NCI-H2029 treated with DMSO at 0.1 percent for 48 hours (cell line): ENCODE data around the gene MYO5C.
"Not testable (repeated sequence)": the region's sequence is repeated elsewhere in the genome, so short reads cannot be mapped to it uniquely, and the experiment has no call there.

ENCODE experiments used
- DNase-seq: peaks from one replicate; lab custom pipeline; 2025; lab: John Stamatoyannopoulos, UW

MYO5C gene

GRCh38 chr15:52243697-52244555 is 51.7 kb downstream of the MYO5C start:
- DNase-seq: no peak

DNA sequence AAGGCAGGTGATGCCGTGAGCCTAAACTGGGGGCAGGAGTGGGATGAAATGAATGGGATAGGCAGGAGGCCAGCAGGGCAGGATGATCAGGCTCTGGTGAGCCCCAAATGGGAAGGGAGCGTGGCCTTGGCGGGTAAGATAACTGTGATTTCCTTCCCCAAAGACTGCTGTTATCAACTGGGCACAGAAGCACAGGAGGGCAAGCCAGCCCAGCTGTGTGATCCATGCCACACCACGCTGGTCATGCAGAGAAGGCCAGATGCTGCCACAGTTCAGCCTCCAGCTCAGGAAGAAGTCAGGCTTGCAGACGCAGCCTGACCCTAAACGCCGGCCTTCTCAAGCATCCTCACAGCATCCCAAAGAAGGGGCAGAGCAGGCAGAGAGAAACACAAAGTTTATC is 52.3 kb downstream of the MYO5C start:
- DNase-seq: no peak

- DNase-seq: no peak
Observed at GRCh38 chr15:52241489-52241888, 54.1 kb downstream of the MYO5C start.

DNA sequence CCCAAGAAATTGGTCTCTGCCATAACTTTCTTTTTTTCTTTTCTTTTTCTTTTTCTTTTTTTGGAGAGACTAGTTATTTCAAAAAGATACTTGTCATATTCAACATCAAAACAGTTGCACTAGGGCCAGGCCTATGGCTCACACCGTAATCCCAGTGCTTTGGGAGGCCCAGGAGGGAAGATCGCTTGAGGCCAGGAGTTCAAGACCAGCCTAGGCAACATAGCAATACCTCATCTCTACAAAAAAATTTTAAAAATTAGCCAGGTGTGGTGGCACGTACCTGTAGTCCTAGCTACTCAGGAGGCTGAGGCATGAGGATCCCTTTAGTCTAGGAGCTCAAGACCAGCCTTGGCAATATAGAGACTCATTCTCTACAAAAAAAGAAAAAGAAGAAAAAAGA is 55.4 kb downstream of the MYO5C start:
- DNase-seq: no peak

GRCh38 chr15:52238989-52239525 is 56.5 kb downstream of the MYO5C start:
- not testable (repeated sequence) for DNase-seq

DNA sequence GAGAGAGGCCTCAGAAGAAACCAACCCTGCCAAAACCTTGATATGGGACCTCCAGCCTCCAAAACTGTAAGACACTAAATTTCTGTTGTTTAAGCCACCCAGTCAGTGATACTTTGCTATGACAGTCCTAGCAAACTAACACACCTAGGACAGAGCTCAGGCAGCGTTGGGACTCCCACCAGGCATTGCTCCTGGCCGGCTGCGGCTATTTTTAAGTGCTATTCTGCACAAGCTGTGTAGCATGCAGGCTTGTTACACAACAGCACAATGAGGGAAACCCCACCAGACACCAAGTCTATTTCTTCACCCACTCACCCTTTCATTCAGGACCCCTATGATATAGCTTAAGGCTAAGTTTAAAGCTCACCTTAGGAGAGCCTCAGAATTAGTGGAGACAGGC is 57.5 kb downstream of the MYO5C start:
- no peak for DNase-seq

DNA sequence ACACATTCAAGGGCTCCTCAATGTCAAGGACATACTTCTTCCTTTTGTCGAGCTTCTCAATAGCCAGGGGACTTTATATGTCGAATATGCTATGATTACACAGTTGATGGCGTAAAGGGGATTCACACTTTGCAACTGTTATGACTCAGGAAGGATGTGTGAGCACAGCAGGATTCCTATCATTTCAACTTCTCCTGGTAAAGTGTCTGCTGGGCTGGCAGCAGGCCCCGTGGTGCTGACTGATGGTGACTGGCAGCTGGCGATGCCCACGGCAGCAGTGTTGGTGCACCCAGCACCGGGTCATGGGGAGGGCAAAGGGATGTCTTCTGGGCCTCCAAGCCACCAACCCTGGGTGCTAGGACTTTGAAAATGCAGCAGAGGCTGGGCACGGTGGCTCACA is 59.6 kb downstream of the MYO5C start:
- DNase-seq: no peak

GRCh38 chr15:52234596-52235541 is 60.7 kb downstream of the MYO5C start:
- no peak for DNase-seq

DNA sequence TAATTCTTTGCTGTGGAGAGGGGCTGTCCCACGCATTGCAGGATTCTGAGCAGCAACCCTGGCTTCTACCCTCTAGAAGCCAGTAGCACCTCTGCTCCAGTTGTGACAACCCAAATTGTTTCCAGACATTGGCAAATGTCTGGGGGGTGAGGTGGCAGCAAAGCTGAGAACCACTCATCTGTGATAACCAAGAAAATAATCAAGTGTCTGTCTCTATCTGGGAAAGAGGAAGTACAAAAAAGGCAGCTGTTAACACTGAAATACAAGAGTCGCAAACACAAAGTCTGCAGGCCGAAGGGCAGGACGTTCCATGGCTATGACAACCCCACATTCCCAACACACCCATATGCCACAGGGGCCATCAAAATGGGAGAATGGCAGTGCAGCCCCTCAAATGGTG is 62.2 kb downstream of the MYO5C start:
- no peak for DNase-seq

- DNase-seq: no peak
Observed at GRCh38 chr15:52232327-52232726, 63.3 kb downstream of the MYO5C start.

- no peak for DNase-seq
Observed at GRCh38 chr15:52230073-52230472, 65.5 kb downstream of the MYO5C start.

DNA sequence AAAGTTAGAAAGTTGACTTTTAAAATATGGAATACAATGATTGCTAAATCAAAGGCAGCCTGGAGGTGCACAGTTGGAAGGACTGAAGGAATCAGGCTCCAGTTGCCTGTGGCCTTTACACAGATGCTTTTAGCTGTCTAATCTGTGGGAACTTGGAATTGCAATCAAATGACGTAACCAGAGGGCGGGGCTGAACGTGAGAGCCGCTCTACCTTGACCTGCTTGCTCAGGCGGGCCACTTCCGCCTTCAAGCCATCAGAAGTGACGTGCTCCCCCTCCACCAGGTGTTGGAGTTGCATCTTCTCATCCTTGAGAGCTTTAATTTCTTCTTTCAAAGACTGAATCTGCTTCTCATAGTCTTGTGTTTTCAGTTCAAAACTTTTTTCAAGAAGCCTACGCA is 66.7 kb downstream of the MYO5C start:
- no peak for DNase-seq

DNA sequence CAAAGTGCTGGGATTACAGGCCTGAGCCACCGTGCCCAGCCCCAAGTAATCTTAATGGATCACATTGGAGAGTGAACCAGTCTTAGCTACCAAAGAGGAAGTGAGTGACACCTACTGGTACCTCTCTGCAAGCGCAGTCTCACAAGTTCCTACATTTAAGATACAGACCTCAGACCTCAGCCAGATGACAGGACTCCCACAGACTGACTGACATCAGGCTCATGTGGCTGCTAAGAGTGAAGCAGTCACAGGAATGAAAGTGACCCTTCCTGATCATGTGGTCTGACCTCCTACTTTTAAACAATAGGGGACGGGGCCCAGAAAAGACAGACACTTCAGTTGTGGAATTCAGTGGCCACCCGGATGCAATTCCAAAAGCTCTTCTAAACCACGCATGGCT is 68.1 kb downstream of the MYO5C start:
- peak; percentile 3 for DNase-seq

- DNase-seq: no peak
Observed at GRCh38 chr15:52225230-52225629, 70.4 kb downstream of the MYO5C start.

DNA sequence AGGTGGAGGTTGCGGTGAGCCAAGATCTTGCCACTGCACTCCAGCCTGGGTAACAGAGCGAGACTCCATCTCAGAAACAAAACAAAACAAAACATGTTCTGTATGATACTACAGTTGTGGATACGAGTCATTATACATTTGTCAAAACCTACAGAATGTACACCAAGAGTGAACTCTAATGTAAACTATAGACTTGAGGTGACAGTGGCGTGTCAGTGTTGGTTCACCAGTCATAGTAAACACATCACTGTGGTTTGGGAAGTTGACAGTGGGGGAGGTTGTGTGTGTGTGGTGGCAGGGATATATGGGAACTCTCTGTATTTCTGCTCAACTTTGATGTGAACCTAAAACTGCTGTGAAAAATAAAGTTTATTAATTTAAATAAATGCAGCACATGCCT is 71.4 kb downstream of the MYO5C start:
- DNase-seq: no peak

- no peak for DNase-seq
Observed at GRCh38 chr15:52221730-52222129, 73.9 kb downstream of the MYO5C start.

GRCh38 chr15:52220937-52221660 is 74.5 kb downstream of the MYO5C start:
- no peak for DNase-seq

DNA sequence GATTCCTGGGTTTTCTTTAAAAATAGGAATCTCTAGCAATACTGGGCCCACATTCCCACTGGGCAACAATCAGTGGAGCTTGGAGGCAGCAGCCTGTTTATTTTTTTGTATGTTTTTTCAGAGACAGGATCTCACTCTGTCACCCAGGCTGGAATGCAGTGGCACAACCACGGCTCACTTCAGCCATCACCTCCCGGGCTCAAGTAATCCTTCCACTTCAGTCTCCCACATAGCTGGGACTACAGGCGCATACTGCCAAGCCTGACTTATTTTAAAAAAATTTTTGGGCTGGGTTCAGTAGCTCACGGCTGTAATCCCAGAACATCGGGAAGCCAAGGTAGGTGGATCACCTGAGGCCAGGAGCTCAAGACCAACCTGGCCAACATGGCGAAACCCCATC is 75.4 kb downstream of the MYO5C start:
- no peak for DNase-seq

- DNase-seq: no peak
Observed at GRCh38 chr15:52218816-52219215, 76.8 kb downstream of the MYO5C start.

DNA sequence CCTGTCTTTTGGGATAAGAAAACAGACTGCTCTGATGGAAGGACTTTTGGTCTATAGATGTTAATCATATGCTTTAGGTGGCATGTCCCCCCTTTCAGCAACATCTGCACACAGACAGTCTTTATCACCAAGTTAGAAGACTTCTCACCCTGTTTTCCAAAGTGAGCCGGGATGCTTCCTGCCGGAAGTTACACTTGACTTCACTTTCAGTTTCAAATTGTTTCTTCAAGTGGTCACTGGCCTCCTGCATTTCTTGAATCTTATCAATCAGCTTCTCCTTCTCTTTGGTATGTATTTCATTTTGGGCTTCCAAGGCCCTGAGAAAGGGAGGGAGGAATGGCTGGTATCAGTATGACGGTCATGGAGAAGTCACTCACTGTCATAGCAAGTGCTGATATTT is 77.2 kb downstream of the MYO5C start:
- DNase-seq: no peak

GRCh38 chr15:52217186-52217585 is 78.4 kb downstream of the MYO5C start:
- DNase-seq: no peak

DNA sequence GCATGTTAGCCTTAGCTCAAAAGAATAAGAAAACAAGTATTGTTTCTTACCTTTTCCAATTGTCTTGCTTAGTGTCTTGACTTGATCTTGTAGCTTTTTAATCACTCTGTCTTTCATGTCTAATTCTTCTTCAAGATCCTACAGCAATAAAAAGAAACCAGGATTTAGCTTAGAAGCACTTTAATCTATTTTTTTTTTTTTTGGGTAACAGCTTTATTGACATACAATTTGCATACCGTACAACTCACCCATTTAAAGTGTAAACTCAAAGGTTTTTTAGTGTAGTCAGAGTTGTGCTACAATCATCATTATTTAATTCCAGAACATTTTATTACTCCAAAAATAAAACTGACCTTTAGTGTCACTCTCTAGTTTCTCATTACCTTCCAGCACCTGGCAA is 81.1 kb downstream of the MYO5C start:
- no peak for DNase-seq
